K562 (cell line): ENCODE data around the gene HMOX1. TPM values are rescaled to one million over a fixed set of nuclear protein-coding genes. Genes with fewer than 3 reads are reported as not detected.

Source experiments
- ATAC-seq: fragments of 200-7000 bp; cut with Tn5 transposase; 3 replicates; pipeline ENCODE4 v1.9.1; 2020; ENCODE audit warnings: moderate library complexity
- BruUV-seq: library from RNA; stranded (reverse); fragments of 400-500 nt; replicated peaks from 2 replicates; lab custom pipeline; 2021; lab: Mats Ljungman, UMichigan
- CTCF ChIA-PET: fragments of 300-600 bp; formaldehyde crosslinking; extraction: SDS; loops from one replicate; lab custom pipeline; 2021; ENCODE audit warnings: low intra/inter-chr PET ratio; lab: Yijun Ruan, JAX
- POLR2A ChIA-PET: fragments of 300-600, 350-650 bp; sonication (Branson Sonifier 250); formaldehyde crosslinking; extraction: SDS; loops from one replicate; lab custom pipeline; 2021; ENCODE audit warnings: antibody characterized with exemption, inconsistent platforms; lab: Yijun Ruan, JAX
- DNase-seq, 4 experiments: peaks; one replicate each; pipeline versions ENCODE4 v3.0.0 to v3.0.0-alpha.2; 2011 to 2018; ENCODE audit warnings: low spot score in 3 of 4, mixed read lengths in 3 of 4; ENCODE audit errors: extremely low read depth in 1 of 4
- FAIRE-seq: peaks from 2 replicates; lab custom pipeline; 2011; peaks lifted over from hg19 to GRCh38; lab: Jason Lieb, UNC
- H2AFZ ChIP-seq: 2 replicates; pipeline ENCODE4 v1.6.0; 2011; ENCODE audit warnings: low read depth, low read length, control low read depth, inconsistent platforms
- H3K27ac ChIP-seq: fragments of 200-600 bp; 3 replicates; pipeline ENCODE4 v1.8.0; 2011; ENCODE audit warnings: low read depth, mild to moderate bottlenecking, control low read depth, inconsistent platforms, low read length, moderate library complexity, mixed read lengths; ENCODE audit errors: extremely low read depth
- H3K27me3 ChIP-seq, 2 experiments: fragments of 300-600 bp in 1 of 2; 2 replicates in 1 of 2; 3 replicates in 1 of 2; pipeline versions ENCODE4 v1.6.0 to v1.8.0; 2011; ENCODE audit warnings: inconsistent platforms in 2 of 2, low read length in 2 of 2, mild to moderate bottlenecking in 1 of 2, mixed read lengths in 1 of 2, moderate library complexity in 1 of 2; ENCODE audit not compliant: control insufficient read depth in 2 of 2, insufficient read depth in 2 of 2
- H3K36me3 ChIP-seq: fragments of 300-600 bp; 3 replicates; pipeline ENCODE4 v1.8.0; 2011; ENCODE audit warnings: mild to moderate bottlenecking, low read length, inconsistent platforms; ENCODE audit not compliant: control insufficient read depth, insufficient read depth
- H3K4me1 ChIP-seq, 2 experiments: fragments of 200-600 bp in 1 of 2; replicated peaks in 1 of 2; 2 replicates in 1 of 2; 3 replicates in 1 of 2; pipeline versions ENCODE4 v1.5.1 to v1.8.0; 2011; ENCODE audit warnings: inconsistent platforms in 2 of 2, low read length in 2 of 2, mild to moderate bottlenecking in 1 of 2, mixed read lengths in 1 of 2, moderate library complexity in 1 of 2; ENCODE audit not compliant: control insufficient read depth in 2 of 2, insufficient read depth in 2 of 2
- H3K4me2 ChIP-seq: 2 replicates; pipeline ENCODE4 v1.6.1; 2011; ENCODE audit warnings: low read length, control low read depth, inconsistent platforms, mixed read lengths; ENCODE audit not compliant: insufficient read depth
- H3K4me3 ChIP-seq: fragments of 200-600 bp; sonication (generic), shearing (Covaris generic); 2 replicates; pipeline ENCODE4 v1.5.1; 2016; ENCODE audit warnings: control low read depth, inconsistent platforms
- H3K79me2 ChIP-seq: fragments of 200-600 bp; 3 replicates; pipeline ENCODE4 v1.8.0; 2011; ENCODE audit warnings: low read length, inconsistent platforms; ENCODE audit not compliant: control insufficient read depth, insufficient read depth
- H3K9ac ChIP-seq, 2 experiments: 2 replicates each; pipeline versions ENCODE4 v1.6.0 to v1.6.1; 2011; ENCODE audit warnings: low read depth in 2 of 2, low read length in 2 of 2, control low read depth in 1 of 2, inconsistent platforms in 1 of 2, mild to moderate bottlenecking in 1 of 2, mixed read lengths in 1 of 2; ENCODE audit not compliant: insufficient read depth in 1 of 2
- H3K9me1 ChIP-seq: one replicate; pipeline ENCODE4 v1.6.0; 2011; ENCODE audit warnings: inconsistent platforms, mild to moderate bottlenecking, low read length, moderate library complexity; ENCODE audit not compliant: control insufficient read depth, insufficient read depth
- H3K9me3 ChIP-seq: replicated peaks from 2 replicates; pipeline ENCODE4 v1.5.1; 2011; ENCODE audit warnings: low read depth, low read length, inconsistent platforms; ENCODE audit not compliant: control insufficient read depth, insufficient read depth
- H4K20me1 ChIP-seq: replicated peaks from 2 replicates; pipeline ENCODE4 v1.6.1; 2011; ENCODE audit warnings: low read length, inconsistent platforms, mixed read lengths; ENCODE audit not compliant: control insufficient read depth, insufficient read depth
- ARID2 ChIP-seq: fragments of 450-650 bp; IDR thresholded peaks from 2 replicates; pipeline ENCODE4 v1.6.1; 2017; ENCODE audit warnings: antibody characterized with exemption, mild to moderate bottlenecking
- BCOR ChIP-seq: fragments of 450-650 bp; IDR thresholded peaks from 2 replicates; pipeline ENCODE4 v1.6.1; 2016
- HCFC1 ChIP-seq: IDR thresholded peaks from 2 replicates; pipeline ENCODE4 v1.6.1; 2012; ENCODE audit warnings: low read depth, low read length, improper control_type of control experiment
- KDM1A ChIP-seq, 2 experiments: fragments of 450-650 bp; IDR thresholded peaks; 2 replicates each; pipeline ENCODE4 v1.6.1; 2016; ENCODE audit warnings: mild to moderate bottlenecking in 2 of 2
- NFE2 ChIP-seq: IDR thresholded peaks from 2 replicates; pipeline ENCODE4 v1.6.1; 2014; ENCODE audit warnings: antibody characterized with exemption, low read depth
- NONO ChIP-seq, 2 experiments: fragments of 200-400 bp in 1 of 2; fragments of 450-650 bp in 1 of 2; formaldehyde crosslinking in 1 of 2; IDR thresholded peaks; 2 replicates each; pipeline ENCODE4 v1.6.1; 2017; ENCODE audit warnings: low read depth in 2 of 2, mild to moderate bottlenecking in 2 of 2, moderate library complexity in 2 of 2, low read length in 1 of 2
- RBM25 ChIP-seq: fragments of 200-400 bp; formaldehyde crosslinking; IDR thresholded peaks from 2 replicates; pipeline ENCODE4 v1.6.1; 2018; ENCODE audit warnings: low read length, low read depth, moderate library complexity; ENCODE audit not compliant: severe bottlenecking
- RCOR1 ChIP-seq, 2 experiments: IDR thresholded peaks; 2 replicates each; pipeline ENCODE4 v1.6.1; 2012; ENCODE audit warnings: low read depth in 2 of 2, low read length in 2 of 2, borderline replicate concordance in 1 of 2, improper control_type of control experiment in 1 of 2
- USF2 ChIP-seq: sonication (generic); formaldehyde crosslinking; IDR thresholded peaks from 2 replicates; pipeline ENCODE4 v1.5.0; 2020; ENCODE audit warnings: missing genetic modification reagents
- ZNF224 ChIP-seq: sonication (generic); formaldehyde crosslinking; IDR thresholded peaks from 2 replicates; pipeline ENCODE4 v1.8.0; 2022; ENCODE audit warnings: mild to moderate bottlenecking, missing genetic modification reagents
- WGBS: fragments of 100-300 bp; shearing (Covaris generic); methylation state at CpG from one replicate; pipeline ENCODE4 v1.1.6; 2016; ENCODE audit warnings: low coverage, mixed read lengths; ENCODE audit not compliant: insufficient coverage; ENCODE audit errors: missing lambda C conversion rate; 5-methylcytosine and 5-hydroxymethylcytosine counted together
- in situ Hi-C: fragments of 300-500 bp; cut with MboI; formaldehyde crosslinking; loops from 4 replicates; pipeline ENCODE4 v1.15.0; 2018; ENCODE audit warnings: inconsistent platforms, mixed read lengths
- intact Hi-C: fragments of 100-400 bp; cut with micrococcal nuclease; formaldehyde crosslinking; loops from 2 replicates; pipeline ENCODE4 v1.14.2; 2022
- polyA plus RNA-seq, 8 experiments: library from polyadenylated mRNA; depleted of rRNA in 4 of 8; stranded (reverse) in 5 of 8; unstranded in 3 of 8; fragments of >200 nt; fragmentation: Nextera tagmentation in 2 of 8; fragmentation: Illumina TruSeq in 1 of 8; extraction: Ambion mirVana in 2 of 8; extraction: Trizol in 1 of 8; gene quantifications; 2 replicates each; pipeline versions ENCODE4 v1.2.1 to v1.2.3, GENCODE V29; 2011 to 2014; ENCODE audit warnings: inconsistent platforms in 1 of 8, missing spikeins in 1 of 8
- total RNA-seq, 7 experiments: library from RNA; depleted of rRNA in 6 of 7; stranded (reverse); fragments of >200 nt in 6 of 7; fragmentation: Illumina TruSeq in 2 of 7; extraction: Trizol in 2 of 7; gene quantifications; 2 replicates each; pipeline versions ENCODE4 v1.2.1 to v1.2.3, GENCODE V29; 2011 to 2021; ENCODE audit warnings: low replicate concordance in 1 of 7

HMOX1 gene
- total and polyA plus RNA-seq, 9 of the 15 experiments (the other 6 are each of a cell fraction or from before 2014, with no cell fraction given) = not detected

- in situ Hi-C loops = no loop called here
- 60% methylated on average over 12 of the region's 16 CpGs for WGBS
- ChIA-PET POLR2A (no interaction called here), CTCF (no interaction called here)
- BruUV-seq = no TSS peak
- H3K9me1 ChIP-seq = no peaks in the 10 kb centered on the region
- peak overlapping the region; percentile 77 for H2AFZ ChIP-seq
- peak overlapping the region in 1 of 2 experiments; percentile 77; a peak in 1 of 4 replicates for H3K9ac ChIP-seq
- H3K27ac ChIP-seq = peak overlapping the region; percentile 49; the same call in 1 of the 3 replicates
- intact Hi-C loops = no loop called here
- DNase-seq (no peak), FAIRE-seq (no peak), ATAC-seq (no peak)
- H3K4me3 ChIP-seq = no peak overlapping the region
- peaks cover 0 to 9% of the 10 kb centered on the region in 2 experiments; a peak in 3 of 5 replicates for H3K4me1 ChIP-seq
- no peaks in the 10 kb centered on the region for H3K27me3 ChIP-seq
- H3K36me3 ChIP-seq = no peaks in the 10 kb centered on the region
- H3K79me2 ChIP-seq = no peaks in the 10 kb centered on the region
- TF ChIP-seq HCFC1 (no peak), ARID2 (no peak), ZNF224 (no peak), KDM1A (IDR thresholded peaks at IDR 0.05) (0 out of 4 replicates have a peak, but pooled peaks of 1 of the 2 experiments have one; percentile 8), BCOR (0 out of 2 replicates have a peak, but pooled peaks have one; percentile 15), NFE2 (no peak), RBM25 (peak; percentile 49), USF2 (no peak), NONO (IDR thresholded peaks at IDR 0.05; ENCODE audit: low read depth in 2 of 2, low read length in 1 of 2) (no peak), RCOR1 (IDR thresholded peaks at IDR 0.05; ENCODE audit: borderline replicate concordance in 1 of 2, low read depth in 2 of 2, low read length in 2 of 2) (no peak)
- H3K4me2 ChIP-seq = no peak overlapping the region
- no peaks in the 10 kb centered on the region for H4K20me1 ChIP-seq
- no peaks in the 10 kb centered on the region for H3K9me3 ChIP-seq
Measured at GRCh38 chr22:35393116-35394010, 12.5 kb downstream of the HMOX1 start.
